ENCODE data around the gene CCDC116.

CCDC116 gene

GRCh38 chr22:21624120-21624879 is 8.3 kb upstream of the CCDC116 start:
- TF ChIP-seq EZH2phosphoT487 (IDR thresholded peaks at IDR 0.05; ENCODE audit: low read depth) (no peak), CTCF (IDR thresholded peaks at IDR 0.05; ENCODE audit: low read depth, low read length) (peak; percentile 82)
- H3K27me3 ChIP-seq (ENCODE audit: low read depth, low read length), result no peaks in the 10 kb centered on the region
- no peak overlapping the region for H3K4me2 ChIP-seq (ENCODE audit: low read length)
- peaks cover 57% of the 10 kb centered on the region for H3K36me3 ChIP-seq (replicated peaks; ENCODE audit: low read depth, low read length)
- peaks cover 49% of the 10 kb centered on the region for H4K20me1 ChIP-seq (ENCODE audit: insufficient read depth, low read length)
- H3K4me1 ChIP-seq (ENCODE audit: low read length), result peaks cover 26% of the 10 kb centered on the region
- H3K9ac ChIP-seq (ENCODE audit: low read length), result no peak overlapping the region
- H3K9me3 ChIP-seq (ENCODE audit: insufficient read depth, low read length), result no peaks in the 10 kb centered on the region
- H3K79me2 ChIP-seq (ENCODE audit: low read length), result peaks cover 92% of the 10 kb centered on the region
- no peak overlapping the region for H2AFZ ChIP-seq (ENCODE audit: low read depth, low read length)
- no peak overlapping the region for H3K4me3 ChIP-seq (ENCODE audit: low read length)
- H3K27ac ChIP-seq (ENCODE audit: low read length), result peak overlapping the region; percentile 30

- Histone ChIP-seq H3K9me3 (ENCODE audit: insufficient read depth, low read length) (no peaks in the 10 kb centered on the region), H3K27me3 (ENCODE audit: low read depth, low read length) (no peaks in the 10 kb centered on the region), H3K4me3 (ENCODE audit: low read length) (no peak overlapping the region), H2AFZ (ENCODE audit: low read depth, low read length) (no peak overlapping the region), H3K4me2 (ENCODE audit: low read length) (no peak overlapping the region), H4K20me1 (ENCODE audit: insufficient read depth, low read length) (peaks cover 41% of the 10 kb centered on the region), H3K36me3 (replicated peaks; ENCODE audit: low read depth, low read length) (peaks cover 55% of the 10 kb centered on the region), H3K79me2 (ENCODE audit: low read length) (peaks cover 88% of the 10 kb centered on the region), H3K9ac (ENCODE audit: low read length) (no peak overlapping the region), H3K4me1 (ENCODE audit: low read length) (peaks cover 18% of the 10 kb centered on the region), H3K27ac (ENCODE audit: low read length) (peak overlapping the region; percentile 30)
- TF ChIP-seq EZH2phosphoT487 (IDR thresholded peaks at IDR 0.05; ENCODE audit: low read depth) (no peak), CTCF (IDR thresholded peaks at IDR 0.05; ENCODE audit: low read depth, low read length) (no peak)
Measured at GRCh38 chr22:21624880-21625791, 7.4 kb upstream of the CCDC116 start.

- H3K9ac ChIP-seq (ENCODE audit: low read length), result no peak overlapping the region
- peaks cover 16% of the 10 kb centered on the region for H3K4me1 ChIP-seq (ENCODE audit: low read length)
- no peaks in the 10 kb centered on the region for H3K27me3 ChIP-seq (ENCODE audit: low read depth, low read length)
- TF ChIP-seq CTCF (IDR thresholded peaks at IDR 0.05; ENCODE audit: low read depth, low read length) (no peak), EZH2phosphoT487 (IDR thresholded peaks at IDR 0.05; ENCODE audit: low read depth) (no peak)
- no peak overlapping the region for H3K4me2 ChIP-seq (ENCODE audit: low read length)
- H3K27ac ChIP-seq (ENCODE audit: low read length), result no peak overlapping the region
- H3K79me2 ChIP-seq (ENCODE audit: low read length), result peaks cover 78% of the 10 kb centered on the region
- H4K20me1 ChIP-seq (ENCODE audit: insufficient read depth, low read length), result peaks cover 30% of the 10 kb centered on the region
- no peaks in the 10 kb centered on the region for H3K9me3 ChIP-seq (ENCODE audit: insufficient read depth, low read length)
- no peak overlapping the region for H3K4me3 ChIP-seq (ENCODE audit: low read length)
- no peak overlapping the region for H2AFZ ChIP-seq (ENCODE audit: low read depth, low read length)
- H3K36me3 ChIP-seq (replicated peaks; ENCODE audit: low read depth, low read length), result peaks cover 47% of the 10 kb centered on the region
Measured at GRCh38 chr22:21626073-21626734, 6.4 kb upstream of the CCDC116 start.
